Gastrocnemius medialis (tissue), 4 donors: ENCODE measurements around the gene COL27A1. TPM values are rescaled to one million over a fixed set of nuclear protein-coding genes. Genes with fewer than 3 reads are reported as not detected.

ENCODE experiments used
- ATAC-seq, 2 donors: fragments of 150-250 bp; one replicate each; pipeline ENCODE4 v1.9.1; 2016
- DNase-seq, 2 donors: peaks; one replicate each; pipeline ENCODE4 v3.0.0-alpha.2; 2019
- H3K27ac ChIP-seq, 4 donors: fragments of 200-600 bp; sonication (generic); 1 replicate in 1 of 4; 2 replicates in 3 of 4; pipeline ENCODE4 v1.5.1; 2016 to 2018; ENCODE audit warnings: mild to moderate bottlenecking in 2 of 4, moderate library complexity in 1 of 4
- H3K27me3 ChIP-seq, 3 donors: fragments of 200-600 bp; sonication (generic) in 2 of 3; 1 replicate in 1 of 3; 2 replicates in 2 of 3; pipeline versions ENCODE4 v1.5.1 to v1.6.0; 2016 to 2019; ENCODE audit warnings: mild to moderate bottlenecking in 1 of 3, moderate library complexity in 1 of 3
- H3K36me3 ChIP-seq, 2 donors: fragments of 200-600 bp; sonication (generic) in 1 of 2; one replicate each; pipeline ENCODE4 v1.5.1; 2017 to 2018
- H3K4me1 ChIP-seq, 2 donors: fragments of 200-600 bp; sonication (generic) in 1 of 2; one replicate each; pipeline ENCODE4 v1.5.1; 2016 to 2017; ENCODE audit warnings: mild to moderate bottlenecking in 2 of 2
- H3K4me3 ChIP-seq, 4 donors: fragments of 200-600 bp; sonication (generic) in 3 of 4; 1 replicate in 1 of 4; 2 replicates in 3 of 4; pipeline ENCODE4 v1.5.1; 2016 to 2019; ENCODE audit warnings: mild to moderate bottlenecking in 2 of 4
- H3K9me3 ChIP-seq, 3 donors: fragments of 200-600 bp; sonication (generic) in 2 of 3; 1 replicate in 1 of 3; 2 replicates in 2 of 3; pipeline ENCODE4 v1.5.1; 2016 to 2019
- POLR2A ChIP-seq, 2 donors: fragments of 450-650 bp; IDR thresholded peaks; one replicate each; pipeline ENCODE4 v1.6.1; 2017; ENCODE audit warnings: antibody characterized with exemption in 2 of 2, mild to moderate bottlenecking in 2 of 2, moderate library complexity in 2 of 2
- in situ Hi-C, 4 donors: fragments of 200-750 bp; cut with MboI; loops; one replicate each; pipeline versions ENCODE4 v1.15.0 to v1.8.0; 2017; ENCODE audit warnings: low sequenced_read_pairs in 4 of 4
- intact Hi-C: fragments of 100-400 bp; cut with DNase I; formaldehyde crosslinking; loops from one replicate; pipeline ENCODE4 v1.15.1; 2023; ENCODE audit warnings: low total_unique reads
- total RNA-seq, 4 donors: library from RNA; depleted of rRNA; stranded (reverse); fragments of >200 nt; gene quantifications; one replicate each; pipeline versions ENCODE4 v1.1.0 to v1.2.3, GENCODE V29; 2016
- TF ChIP-seq, protein P1 (sequence below), 5 experiments: fragments of 450-650 bp in 3 of 5; fragments of 200-600 bp in 2 of 5; sonication (generic) in 2 of 5; IDR thresholded peaks in 4 of 5; conservative IDR thresholded peaks in 1 of 5; 1 replicate in 4 of 5; 2 replicates in 1 of 5; pipeline ENCODE4 v1.5.1; 2016 to 2019; ENCODE audit warnings: antibody characterized with exemption in 5 of 5, mild to moderate bottlenecking in 3 of 5, moderate library complexity in 3 of 5

Gene COL27A1
- total RNA-seq, 4 donors from 2014 or later: 0.42 to 1.4 (median 0.95) TPM

DNA sequence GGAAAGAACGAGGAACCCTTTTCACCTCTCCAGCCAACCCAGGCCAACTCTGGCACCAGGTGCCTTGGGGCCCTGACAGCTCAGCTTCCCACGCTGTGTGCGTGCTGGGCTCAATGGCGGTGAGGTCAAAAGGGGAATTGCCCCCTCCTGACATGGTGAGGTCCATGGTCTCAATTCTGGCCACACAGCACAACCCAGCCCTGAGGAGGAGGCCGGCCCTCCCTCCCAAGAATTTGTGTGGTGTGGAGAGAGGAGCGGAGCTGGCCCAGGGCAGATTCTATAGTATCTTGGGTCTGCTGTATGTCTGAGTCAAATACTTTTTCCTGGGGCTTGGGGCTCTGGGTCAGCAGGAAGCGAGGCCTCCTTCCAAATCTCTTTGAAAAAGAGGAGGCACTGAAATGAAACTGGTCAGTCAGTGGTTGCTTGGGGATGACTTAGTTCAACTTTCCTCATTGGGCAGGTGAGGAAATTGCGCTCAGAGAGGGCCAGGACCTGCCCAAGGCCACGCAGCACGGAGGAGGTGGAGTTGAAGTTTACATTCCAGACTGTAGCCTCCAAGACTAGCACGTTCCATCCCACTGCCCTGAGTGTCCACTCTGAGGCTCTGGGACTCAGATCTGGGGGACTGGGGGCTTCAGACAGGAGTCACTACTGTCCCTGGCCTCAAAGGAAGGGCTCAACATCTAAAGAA is 15.6 kb downstream of the COL27A1 start:
- no peak for DNase-seq
- Histone ChIP-seq H3K4me3 (no peak overlapping the region), H3K36me3 (no peaks in the 10 kb centered on the region), H3K9me3 (no peaks in the 10 kb centered on the region), H3K27me3 (no peaks in the 10 kb centered on the region), H3K27ac (peak overlapping the region in 2 of 4 donors; percentile 18 to 22), H3K4me1 (peaks cover 12 to 17% of the 10 kb centered on the region in 2 donors)
- ATAC-seq: no peak
- in situ Hi-C loops (no loop called here), intact Hi-C loops (no loop called here)
- TF ChIP-seq POLR2A (IDR thresholded peaks at IDR 0.05): no peak
- TF ChIP-seq, protein P1, sequence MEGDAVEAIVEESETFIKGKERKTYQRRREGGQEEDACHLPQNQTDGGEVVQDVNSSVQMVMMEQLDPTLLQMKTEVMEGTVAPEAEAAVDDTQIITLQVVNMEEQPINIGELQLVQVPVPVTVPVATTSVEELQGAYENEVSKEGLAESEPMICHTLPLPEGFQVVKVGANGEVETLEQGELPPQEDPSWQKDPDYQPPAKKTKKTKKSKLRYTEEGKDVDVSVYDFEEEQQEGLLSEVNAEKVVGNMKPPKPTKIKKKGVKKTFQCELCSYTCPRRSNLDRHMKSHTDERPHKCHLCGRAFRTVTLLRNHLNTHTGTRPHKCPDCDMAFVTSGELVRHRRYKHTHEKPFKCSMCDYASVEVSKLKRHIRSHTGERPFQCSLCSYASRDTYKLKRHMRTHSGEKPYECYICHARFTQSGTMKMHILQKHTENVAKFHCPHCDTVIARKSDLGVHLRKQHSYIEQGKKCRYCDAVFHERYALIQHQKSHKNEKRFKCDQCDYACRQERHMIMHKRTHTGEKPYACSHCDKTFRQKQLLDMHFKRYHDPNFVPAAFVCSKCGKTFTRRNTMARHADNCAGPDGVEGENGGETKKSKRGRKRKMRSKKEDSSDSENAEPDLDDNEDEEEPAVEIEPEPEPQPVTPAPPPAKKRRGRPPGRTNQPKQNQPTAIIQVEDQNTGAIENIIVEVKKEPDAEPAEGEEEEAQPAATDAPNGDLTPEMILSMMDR (IDR thresholded peaks at IDR 0.05 in 4 of 5, conservative IDR thresholded peaks at IDR 0.05 in 1 of 5): no peak

DNA sequence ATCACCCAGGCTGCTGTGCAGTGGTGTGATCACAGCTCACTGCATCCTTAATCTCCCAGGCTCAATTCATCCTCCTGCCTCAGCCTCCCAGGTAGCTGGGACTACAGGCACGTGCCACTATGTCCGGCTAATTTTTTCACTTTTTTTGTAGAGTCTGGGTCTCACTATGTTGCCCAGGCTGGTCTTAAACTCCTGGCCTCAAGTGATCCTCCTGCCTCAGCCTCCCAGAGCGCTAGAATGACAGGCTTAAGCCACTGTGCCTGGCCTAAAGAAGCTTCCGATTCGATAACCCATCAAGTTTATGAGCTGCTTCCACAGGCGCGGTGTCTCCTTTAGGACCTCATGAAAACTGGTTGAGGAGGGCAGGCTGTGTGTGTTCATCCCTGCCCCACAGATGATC is 16.2 kb downstream of the COL27A1 start:
- H3K36me3 ChIP-seq: no peaks in the 10 kb centered on the region
- no peak overlapping the region for H3K4me3 ChIP-seq
- DNase-seq (no peak), ATAC-seq (no peak)
- TF ChIP-seq, protein P1 (IDR thresholded peaks at IDR 0.05 in 4 of 5, conservative IDR thresholded peaks at IDR 0.05 in 1 of 5): no peak
- TF ChIP-seq POLR2A (IDR thresholded peaks at IDR 0.05): no peak
- H3K27ac ChIP-seq: no peak overlapping the region
- no peaks in the 10 kb centered on the region for H3K9me3 ChIP-seq
- H3K27me3 ChIP-seq: no peaks in the 10 kb centered on the region
- in situ Hi-C loops: no loop called here
- peaks cover 17 to 23% of the 10 kb centered on the region in 2 donors for H3K4me1 ChIP-seq
- intact Hi-C loops: no loop called here

DNA sequence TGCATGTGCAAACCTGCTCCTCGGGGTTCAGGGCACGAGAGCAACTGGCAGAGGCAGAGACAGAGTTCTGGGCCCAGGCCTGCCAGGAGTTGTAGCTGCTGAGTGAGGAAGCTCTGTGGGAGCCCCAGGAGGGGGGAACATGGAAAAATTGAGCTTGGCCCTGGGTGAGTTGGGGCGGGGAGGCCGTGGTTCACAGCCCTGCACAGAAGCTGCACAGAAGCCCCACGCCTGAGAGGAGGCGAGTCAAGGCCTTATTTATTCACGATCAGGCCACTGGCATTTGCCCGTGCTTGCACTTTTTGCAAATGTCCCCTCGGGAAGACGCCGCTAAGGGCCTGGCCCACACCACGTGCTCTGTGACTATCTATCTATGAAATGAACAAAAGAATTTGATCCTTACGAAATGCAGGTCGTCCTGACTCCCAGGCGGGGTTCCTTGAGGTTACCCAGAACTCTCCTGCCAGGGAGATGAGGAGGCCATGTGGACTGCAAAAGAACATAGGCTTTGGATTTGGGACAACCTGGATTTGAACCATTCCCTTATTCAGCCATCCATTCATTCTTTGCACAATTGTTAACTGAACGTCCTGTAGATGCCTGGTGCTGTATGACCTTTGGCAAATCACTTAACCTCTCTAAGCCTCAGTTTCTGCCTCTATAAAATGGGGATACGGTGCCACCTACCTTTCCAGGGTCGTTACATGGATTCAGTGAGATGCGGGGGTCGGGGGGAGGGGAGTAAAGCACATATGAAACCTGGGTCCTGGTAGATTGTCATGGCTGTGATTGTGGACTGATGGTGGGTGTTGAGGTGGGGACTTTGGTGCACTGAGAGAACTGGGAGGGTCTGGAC is 17.9 kb downstream of the COL27A1 start:
- Histone ChIP-seq H3K4me1 (peaks cover 32 to 40% of the 10 kb centered on the region in 2 donors), H3K4me3 (no peak overlapping the region), H3K9me3 (no peaks in the 10 kb centered on the region), H3K27ac (no peak overlapping the region), H3K27me3 (no peaks in the 10 kb centered on the region), H3K36me3 (no peaks in the 10 kb centered on the region)
- ATAC-seq: no peak
- in situ Hi-C loops (no loop called here), intact Hi-C loops (no loop called here)
- no peak for TF ChIP-seq POLR2A (IDR thresholded peaks at IDR 0.05)
- TF ChIP-seq, protein P1 (IDR thresholded peaks at IDR 0.05 in 4 of 5, conservative IDR thresholded peaks at IDR 0.05 in 1 of 5): no peak
- no peak for DNase-seq

DNA sequence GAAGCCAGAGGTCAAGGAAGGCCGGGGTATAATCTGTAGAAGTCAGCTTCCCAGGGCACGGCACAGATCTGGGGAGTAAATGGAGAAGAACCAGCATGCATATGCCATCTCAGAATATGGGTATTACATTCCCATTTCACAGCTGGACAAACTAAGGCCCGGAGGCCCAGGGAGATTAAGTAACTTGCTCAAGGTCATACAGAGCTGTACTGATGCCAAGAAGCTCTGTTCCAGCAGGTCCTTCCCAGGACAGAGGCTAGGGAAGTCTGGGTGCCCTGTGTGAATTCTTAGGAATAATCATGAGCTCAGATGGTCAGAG is 19.2 kb downstream of the COL27A1 start:
- peaks cover 45 to 53% of the 10 kb centered on the region in 2 donors for H3K4me1 ChIP-seq

More for the DNA sequence above, 19.2 kb downstream of the COL27A1 start:
- H3K27me3 ChIP-seq: no peaks in the 10 kb centered on the region
- no peaks in the 10 kb centered on the region for H3K9me3 ChIP-seq
- no peak for DNase-seq
- peak overlapping the region in 2 of 4 donors; percentile 68 to 75 for H3K27ac ChIP-seq
- in situ Hi-C loops (no loop called here), intact Hi-C loops (no loop called here)
- ATAC-seq: no peak
- no peaks in the 10 kb centered on the region for H3K36me3 ChIP-seq
- TF ChIP-seq, protein P1 (IDR thresholded peaks at IDR 0.05 in 4 of 5, conservative IDR thresholded peaks at IDR 0.05 in 1 of 5): no peak
- TF ChIP-seq POLR2A (IDR thresholded peaks at IDR 0.05): no peak
- no peak overlapping the region for H3K4me3 ChIP-seq
